GM12873 (cell line): Measurements from ENCODE around the gene PACSIN3.

Experiments
- CTCF ChIP-seq: IDR thresholded peaks from 2 replicates; pipeline ENCODE4 v1.5.1; 2012; ENCODE audit warnings: low read depth, mild to moderate bottlenecking, moderate library complexity, low read length, control low read depth; ENCODE audit not compliant: insufficient read depth; ENCODE audit errors: missing control alignments

The PACSIN3 gene

GRCh38 chr11:47176328-47177228 lies 9.7 kb downstream of the PACSIN3 start, which contains the start of gene ARFGAP2:
Gene ARFGAP2, minus strand, starts transcription at chr11:47176879. Its CDS starts 26 bp downstream, at chr11:47176853.
- no peak for TF ChIP-seq CTCF

GRCh38 chr11:47175746-47176327 lies 10.4 kb downstream of the PACSIN3 start:
- TF ChIP-seq CTCF: no peak

GRCh38 chr11:47172740-47173336 lies 13.4 kb downstream of the PACSIN3 start:
- no peak for TF ChIP-seq CTCF

- TF ChIP-seq CTCF: no peak
Observed at GRCh38 chr11:47171856-47172255, 14.4 kb downstream of the PACSIN3 start.

GRCh38 chr11:47171061-47171838 lies 15.0 kb downstream of the PACSIN3 start:
- no peak for TF ChIP-seq CTCF

GRCh38 chr11:47166368-47166767 lies 19.9 kb downstream of the PACSIN3 start:
- no peak for TF ChIP-seq CTCF
